IMR-90 (cell line): ENCODE results near the gene WDR74. TPM values are rescaled to one million over a fixed set of nuclear protein-coding genes. Genes with fewer than 3 reads are reported as not detected.
"Not testable (repeated sequence)": the region's sequence is repeated elsewhere in the genome, so short reads cannot be mapped to it uniquely, and the experiment has no call there.

Experiments
- ATAC-seq: fragments of 200-7000 bp; cut with Tn5 transposase; 2 replicates; pipeline ENCODE4 v1.9.1; 2020; ENCODE audit warnings: low read depth, mild to moderate bottlenecking, moderate library complexity
- BruUV-seq: library from RNA; stranded (reverse); fragments of 400-500 nt; replicated peaks from 2 replicates; lab custom pipeline; 2021; lab: Mats Ljungman, UMichigan
- CTCF ChIA-PET: fragments of 300-600 bp; formaldehyde crosslinking; extraction: SDS; loops from one replicate; lab custom pipeline; 2021; ENCODE audit warnings: antibody characterized with exemption; lab: Yijun Ruan, JAX
- POLR2A ChIA-PET: fragments of 300-600 bp; sonication (Branson Sonifier 250); formaldehyde crosslinking; loops from one replicate; lab custom pipeline; 2022; ENCODE audit warnings: antibody characterized with exemption; ENCODE audit not compliant: unreplicated experiment; lab: Charles Lee
- DNase-seq: peaks from one replicate; pipeline ENCODE4 v3.0.0; 2013
- H2AFZ ChIP-seq: replicated peaks from 2 replicates; pipeline ENCODE3; 2013; ENCODE audit warnings: low read length, mild to moderate bottlenecking; ENCODE audit not compliant: poor library complexity
- H2AK5ac ChIP-seq: 2 replicates; pipeline ENCODE4 v1.6.1; 2013; ENCODE audit warnings: low read depth, low read length, inconsistent platforms
- H2AK9ac ChIP-seq: replicated peaks from 2 replicates; pipeline ENCODE3; 2013; ENCODE audit warnings: mild to moderate bottlenecking, low read depth, low read length, moderate library complexity; ENCODE audit not compliant: poor library complexity
- H2BK120ac ChIP-seq: 2 replicates; pipeline ENCODE4 v1.6.1; 2013; ENCODE audit warnings: low read depth, low read length, inconsistent platforms
- H2BK15ac ChIP-seq: 3 replicates; pipeline ENCODE4 v1.6.1; 2013; ENCODE audit warnings: low read depth, low read length, inconsistent platforms
- H2BK20ac ChIP-seq: 2 replicates; pipeline ENCODE4 v1.6.1; 2013; ENCODE audit warnings: low read depth, mild to moderate bottlenecking, inconsistent platforms, low read length, moderate library complexity
- H2BK5ac ChIP-seq: 2 replicates; pipeline ENCODE4 v1.6.1; 2013; ENCODE audit warnings: mild to moderate bottlenecking, low read depth, low read length, inconsistent platforms; ENCODE audit not compliant: poor library complexity, severe bottlenecking
- H3K14ac ChIP-seq: replicated peaks from 2 replicates; pipeline ENCODE4 v1.6.1; 2013; ENCODE audit warnings: low read depth, low read length, inconsistent platforms
- H3K18ac ChIP-seq: 2 replicates; pipeline ENCODE4 v1.6.1; 2013; ENCODE audit warnings: low read depth, low read length, control low read depth
- H3K23ac ChIP-seq: 2 replicates; pipeline ENCODE4 v1.6.1; 2013; ENCODE audit warnings: low read depth, low read length, inconsistent platforms
- H3K27ac ChIP-seq: 2 replicates; pipeline ENCODE4 v1.5.1; 2013; ENCODE audit warnings: mild to moderate bottlenecking, control low read depth, low read length; ENCODE audit not compliant: insufficient read depth
- H3K27me3 ChIP-seq: 2 replicates; pipeline ENCODE4 v1.6.1; 2013; ENCODE audit warnings: low read length; ENCODE audit not compliant: control insufficient read depth, insufficient read depth
- H3K36me3 ChIP-seq: 2 replicates; pipeline ENCODE4 v1.6.1; 2013; ENCODE audit warnings: low read length, mixed read lengths; ENCODE audit not compliant: control insufficient read depth, insufficient read depth
- H3K4ac ChIP-seq: 2 replicates; pipeline ENCODE4 v1.6.1; 2013; ENCODE audit warnings: low read depth, low read length, inconsistent platforms
- H3K4me1 ChIP-seq: 2 replicates; pipeline ENCODE4 v1.6.1; 2013; ENCODE audit warnings: low read length, mixed read lengths; ENCODE audit not compliant: control insufficient read depth, insufficient read depth
- H3K4me2 ChIP-seq: 2 replicates; pipeline ENCODE4 v1.6.1; 2013; ENCODE audit warnings: low read depth, mild to moderate bottlenecking, control low read depth, low read length, moderate library complexity
- H3K4me3 ChIP-seq: 2 replicates; pipeline ENCODE4 v1.5.1; 2013; ENCODE audit warnings: low read depth, mild to moderate bottlenecking, control low read depth, low read length, moderate library complexity; ENCODE audit not compliant: insufficient read depth
- H3K56ac ChIP-seq: 2 replicates; pipeline ENCODE4 v1.6.1; 2013; ENCODE audit warnings: low read length, inconsistent platforms; ENCODE audit not compliant: insufficient read depth; ENCODE audit errors: extremely low read depth
- H3K79me1 ChIP-seq, 2 experiments: 2 replicates each; pipeline ENCODE4 v1.6.1; 2013; ENCODE audit warnings: low read length in 2 of 2, inconsistent platforms in 1 of 2, low read depth in 1 of 2
- H3K9ac ChIP-seq: 2 replicates; pipeline ENCODE4 v1.6.1; 2013; ENCODE audit warnings: low read depth, low read length, control low read depth
- H3K9me1 ChIP-seq: 2 replicates; pipeline ENCODE4 v1.6.1; 2013; ENCODE audit warnings: low read length, inconsistent platforms; ENCODE audit not compliant: insufficient read depth
- H3K9me3 ChIP-seq: 2 replicates; pipeline ENCODE4 v1.6.1; 2013; ENCODE audit warnings: low read length; ENCODE audit not compliant: control insufficient read depth, insufficient read depth
- H4K20me1 ChIP-seq: 2 replicates; pipeline ENCODE4 v1.6.1; 2013; ENCODE audit warnings: low read length, inconsistent platforms; ENCODE audit not compliant: insufficient read depth
- H4K5ac ChIP-seq: 2 replicates; pipeline ENCODE4 v1.6.1; 2013; ENCODE audit warnings: mild to moderate bottlenecking, low read depth, low read length, control low read depth
- H4K8ac ChIP-seq, 2 experiments: 2 replicates each; pipeline ENCODE4 v1.6.1; 2013; ENCODE audit warnings: low read depth in 2 of 2, low read length in 2 of 2, control low read depth in 1 of 2, inconsistent platforms in 1 of 2
- H4K91ac ChIP-seq: 2 replicates; pipeline ENCODE4 v1.6.1; 2013; ENCODE audit warnings: low read depth, low read length, inconsistent platforms; ENCODE audit not compliant: insufficient read depth
- WGBS, 2 experiments: methylation state at CpG; one replicate each; pipeline versions ENCODE4 v1.1.5 to v1.1.7; 2013; ENCODE audit warnings: missing lambda C conversion rate in 2 of 2; ENCODE audit not compliant: insufficient read length in 1 of 2; ENCODE audit errors: extremely low coverage in 2 of 2; 5-methylcytosine and 5-hydroxymethylcytosine counted together
- dilution Hi-C: fragments of 300-500 bp; cut with HindIII; formaldehyde crosslinking; loops from one replicate; pipeline ENCODE4 v1.14.3; 2018; ENCODE audit warnings: low sequenced_read_pairs; ENCODE audit not compliant: unreplicated experiment
- in situ Hi-C: fragments of 300-500 bp; cut with MboI; formaldehyde crosslinking; loops from 3 replicates; pipeline ENCODE4 v1.14.3; 2019; ENCODE audit warnings: low sequenced_read_pairs, inconsistent platforms, mixed read lengths
- intact Hi-C: fragments of 100-400 bp; cut with micrococcal nuclease; formaldehyde crosslinking; loops from 2 replicates; pipeline ENCODE4 v1.10.0; 2022
- polyA plus RNA-seq, 3 experiments: library from polyadenylated mRNA; depleted of rRNA; stranded (reverse); fragments of >200 nt; gene quantifications; 2 replicates each; pipeline ENCODE4 v1.2.3, GENCODE V29; 2012; ENCODE audit warnings: low replicate concordance in 1 of 3
- total RNA-seq: library from RNA; depleted of rRNA; stranded (reverse); fragments of >200 nt; gene quantifications from 2 replicates; pipeline ENCODE4 v1.2.3, GENCODE V29; 2012

Gene WDR74
- total and polyA plus RNA-seq, 2 of the 4 experiments (the other 2 are of a cell fraction) = 38.4 to 44.3 TPM

DNA sequence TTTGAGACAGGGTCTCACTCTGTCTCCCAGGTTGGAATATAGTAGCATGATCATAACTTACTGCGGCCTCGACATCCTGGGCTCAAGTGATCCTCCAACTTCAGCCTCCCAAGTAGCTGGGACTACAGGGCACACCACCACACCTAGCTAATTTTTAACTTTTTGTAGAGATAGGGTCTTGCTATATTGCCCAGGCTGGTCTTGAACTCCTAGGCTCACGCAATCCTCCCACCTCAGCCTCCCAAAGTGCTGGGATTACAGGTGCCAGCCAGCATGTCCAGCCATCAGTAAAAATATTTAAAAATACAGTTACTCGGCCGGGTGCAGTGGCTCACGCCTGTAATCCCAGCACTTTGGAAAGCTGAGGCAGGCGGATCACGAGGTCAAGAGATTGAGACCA is 11.3 kb downstream of the WDR74 start:
- H3K4me3 ChIP-seq, H3K4me1 ChIP-seq, H3K4ac ChIP-seq, H4K91ac ChIP-seq, H3K9me3 ChIP-seq, H2BK15ac ChIP-seq, H3K23ac ChIP-seq, H2BK20ac ChIP-seq, H3K18ac ChIP-seq, DNase-seq, H2BK5ac ChIP-seq, H3K4me2 ChIP-seq, H4K8ac ChIP-seq, H2BK120ac ChIP-seq, ATAC-seq, in situ Hi-C loops, POLR2A ChIA-PET, H3K27ac ChIP-seq, dilution Hi-C loops, BruUV-seq, H3K56ac ChIP-seq, H3K14ac ChIP-seq, H4K5ac ChIP-seq, CTCF ChIA-PET, H2AFZ ChIP-seq, H3K9me1 ChIP-seq, H3K27me3 ChIP-seq, H2AK5ac ChIP-seq, H3K9ac ChIP-seq, intact Hi-C loops, H2AK9ac ChIP-seq: not testable (repeated sequence)
- 80% methylated on average over 1 of the region's 8 CpGs; no CpG with 5 or more reads in 1 of the 2 experiments for whole genome bisulfite sequencing, 2 experiments
- Histone ChIP-seq H3K36me3 (peaks cover 40% of the 10 kb centered on the region), H4K20me1 (peaks cover 45% of the 10 kb centered on the region; the same call in 1 of the 2 replicates), H3K79me1 (peaks cover 5 to 72% of the 10 kb centered on the region in 2 experiments)
